ENCODE measurements around the gene NSUN6.

Gene NSUN6

DNA sequence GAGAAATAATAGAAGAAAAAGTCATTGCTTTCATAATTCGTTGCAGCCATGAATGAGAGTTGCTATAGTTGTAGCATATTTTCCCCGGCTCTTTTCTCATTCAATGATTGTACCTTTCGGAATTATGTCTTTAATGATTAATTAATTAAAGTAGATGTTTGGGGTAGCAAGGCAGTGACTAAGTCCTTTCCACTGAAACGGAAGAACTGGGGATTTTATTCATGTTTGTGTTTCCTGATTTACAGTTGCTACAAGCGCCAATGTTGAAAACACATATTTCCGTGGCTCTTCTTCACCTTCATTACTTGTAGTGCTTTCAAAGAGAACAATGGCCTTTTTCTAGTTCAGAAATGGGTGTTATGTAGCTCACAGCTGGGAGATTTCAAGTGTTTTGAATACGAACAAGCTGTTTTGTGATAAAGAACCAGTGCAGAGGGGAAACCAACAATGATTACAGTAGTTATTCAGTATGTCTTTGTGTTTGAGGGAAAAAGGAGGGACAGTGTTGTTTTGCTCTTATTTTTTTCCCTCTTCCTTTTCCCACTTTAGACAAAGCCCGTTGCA lies 153.5 kb downstream of the NSUN6 start:
- DNase-seq, result no peak

Measured in NCI-H69 (cell line).